HG03378 (cell line): Measurements from ENCODE around the gene KIF12.

Experiments
- ATAC-seq: cut with Tn5 transposase; IDR thresholded peaks from one replicate; pipeline ENCODE4 v1.9.1; 2021; ENCODE audit warnings: mild to moderate bottlenecking, moderate library complexity; ENCODE audit not compliant: unreplicated experiment

The KIF12 gene

GRCh38 chr9:114070188-114071103, 28.6 kb downstream of the KIF12 start:
- no peak for ATAC-seq

- ATAC-seq: no peak
Measured at GRCh38 chr9:114069476-114070187, 29.5 kb downstream of the KIF12 start.

DNA sequence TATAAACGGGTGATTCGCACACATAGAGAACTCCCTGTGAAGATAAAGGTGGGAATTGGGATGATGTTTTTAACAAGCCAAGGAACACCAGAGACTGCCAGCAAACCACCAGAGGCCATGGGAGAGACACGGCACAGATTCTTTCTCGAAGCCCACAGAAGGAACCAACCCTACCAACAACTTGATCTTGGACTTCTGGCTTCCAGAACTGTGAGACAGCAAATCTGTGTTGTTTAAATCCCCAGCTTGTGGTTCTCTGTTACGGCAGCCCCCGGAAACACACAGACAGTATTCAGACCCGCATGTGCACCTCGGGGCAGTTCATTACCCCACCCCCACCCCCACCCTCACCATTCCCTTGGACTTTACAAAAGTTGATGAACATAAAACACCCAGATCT, 33.8 kb downstream of the KIF12 start:
- no peak for ATAC-seq

GRCh38 chr9:114061830-114062474, 37.1 kb downstream of the KIF12 start:
- ATAC-seq: no peak

DNA sequence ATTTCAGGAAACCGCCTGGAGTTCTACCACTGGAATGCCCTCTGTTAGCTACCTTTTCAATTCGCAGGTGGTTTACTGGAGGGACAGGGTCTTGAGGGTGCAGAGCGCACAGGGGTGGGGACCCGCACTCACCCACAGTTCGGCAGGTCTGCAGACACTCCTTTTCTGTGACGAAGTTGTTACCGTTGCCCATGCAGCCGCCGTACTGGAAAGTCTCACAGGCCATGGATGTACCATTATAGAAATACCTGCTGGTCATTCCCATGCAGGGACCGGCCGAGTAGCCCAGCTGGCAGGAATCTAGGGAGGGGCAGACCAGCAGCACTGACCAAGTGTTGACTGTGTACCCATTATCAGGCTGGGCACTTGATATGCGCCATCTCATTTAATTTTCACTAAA, 37.8 kb downstream of the KIF12 start:
- ATAC-seq: no peak

DNA sequence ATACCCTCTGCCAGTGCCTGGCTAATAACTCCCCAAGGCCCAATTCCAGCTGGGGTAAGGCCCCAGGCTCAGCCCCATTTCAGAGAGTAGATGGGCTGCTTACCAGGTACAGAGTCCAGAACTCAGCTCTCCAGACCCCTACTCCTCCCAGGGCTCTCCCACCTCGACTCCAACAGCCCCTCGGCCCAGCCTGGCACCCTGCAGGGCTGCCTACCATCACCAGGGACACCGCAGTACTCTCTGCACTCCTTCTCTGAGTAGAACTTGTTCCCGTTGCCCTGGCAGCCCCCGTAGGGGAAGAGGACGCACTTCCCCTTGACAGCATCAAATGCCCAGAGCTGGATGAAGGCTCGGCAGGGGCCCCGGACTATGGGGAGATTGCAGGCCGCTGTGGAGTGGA, 38.4 kb downstream of the KIF12 start:
- ATAC-seq: no peak

- no peak for ATAC-seq
Measured at GRCh38 chr9:114060070-114060469, 39.0 kb downstream of the KIF12 start.

DNA sequence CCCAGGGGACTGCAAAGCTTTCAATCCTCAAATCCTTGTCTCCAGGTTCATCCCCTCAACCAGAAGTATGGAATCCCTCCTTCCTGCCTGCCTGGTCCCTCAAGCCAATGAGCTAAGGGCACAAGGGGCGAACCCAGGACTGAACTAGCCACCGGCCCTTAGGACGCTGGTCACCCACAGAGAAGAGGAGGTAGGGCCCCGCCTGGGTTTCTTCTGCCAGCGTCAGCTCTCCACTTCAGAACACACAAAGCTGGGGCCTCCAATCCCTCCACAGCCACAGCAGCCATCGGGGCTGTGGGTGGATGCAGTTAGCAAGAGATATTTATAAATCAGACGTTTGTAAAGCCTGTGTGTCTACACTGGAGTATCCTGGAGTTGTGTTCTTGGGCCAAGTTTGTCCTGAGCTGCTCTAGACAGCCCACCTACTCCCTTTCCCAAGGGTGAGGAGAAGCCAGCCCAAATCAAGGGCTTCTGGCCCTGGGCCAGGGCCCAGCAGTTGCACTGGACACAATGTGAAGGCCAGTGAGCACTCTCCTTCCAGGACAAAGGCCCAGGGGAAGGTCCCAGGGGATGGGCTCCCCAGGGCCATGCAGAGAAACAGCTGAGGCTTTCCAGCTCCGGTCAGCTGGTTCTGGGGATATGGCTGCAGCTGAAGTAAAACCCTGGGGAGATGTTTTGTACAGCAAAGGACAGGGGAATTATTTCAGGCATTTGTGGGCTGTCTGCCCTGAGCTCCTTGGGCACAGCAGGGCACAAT, 39.9 kb downstream of the KIF12 start:
- no peak for ATAC-seq

DNA sequence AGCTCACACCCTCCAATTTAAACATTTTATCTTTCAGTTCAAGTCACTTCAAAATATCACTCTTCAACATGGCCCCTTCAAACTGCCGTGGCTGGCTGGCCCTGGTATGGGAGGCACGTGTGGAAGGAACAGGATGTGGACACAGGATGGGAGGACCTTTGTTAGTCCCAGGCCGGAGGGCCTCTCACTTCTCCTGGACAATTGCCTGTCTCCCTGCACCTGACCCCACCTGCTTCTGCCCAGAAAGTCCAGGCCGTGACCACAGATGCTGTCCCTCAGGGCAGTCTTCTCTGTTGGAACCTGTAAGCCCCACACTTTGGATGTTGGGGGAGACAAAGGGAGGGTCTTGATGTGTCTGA, 40.4 kb downstream of the KIF12 start:
- no peak for ATAC-seq

DNA sequence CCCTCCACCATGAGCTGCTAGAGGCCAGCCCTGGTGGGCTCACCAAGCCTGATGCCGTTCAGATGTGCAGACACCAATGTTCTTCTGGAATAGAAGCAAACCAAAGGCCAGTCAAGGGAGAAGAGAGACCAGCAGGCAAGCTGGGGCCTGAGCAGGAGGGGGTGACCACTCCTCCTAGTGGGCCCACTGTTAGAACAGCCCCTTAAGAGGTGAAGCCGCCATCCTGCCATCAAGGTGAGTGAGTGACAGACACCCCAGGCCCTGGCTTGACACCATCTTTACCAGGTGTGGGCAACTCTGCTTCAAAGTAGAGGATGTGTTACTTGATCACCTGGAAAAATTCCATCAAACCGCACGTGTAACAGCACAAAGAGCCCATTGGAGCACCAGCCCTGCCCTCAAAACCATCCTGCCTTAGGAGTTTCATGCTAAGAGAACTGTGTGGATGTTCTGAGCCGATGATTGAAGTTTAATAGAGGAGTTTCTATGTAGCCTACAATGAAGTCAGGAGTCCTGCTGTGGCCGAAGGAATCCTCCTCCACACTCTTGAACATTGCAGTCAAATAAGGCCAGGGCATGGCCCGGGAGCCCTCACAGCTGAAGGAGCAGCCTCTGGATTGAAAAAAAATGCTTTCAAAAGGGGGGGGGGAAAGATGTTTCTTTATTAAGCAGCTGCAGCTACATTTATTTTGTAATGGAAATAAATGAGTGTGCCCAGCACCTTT, 41.8 kb downstream of the KIF12 start:
- no peak for ATAC-seq

DNA sequence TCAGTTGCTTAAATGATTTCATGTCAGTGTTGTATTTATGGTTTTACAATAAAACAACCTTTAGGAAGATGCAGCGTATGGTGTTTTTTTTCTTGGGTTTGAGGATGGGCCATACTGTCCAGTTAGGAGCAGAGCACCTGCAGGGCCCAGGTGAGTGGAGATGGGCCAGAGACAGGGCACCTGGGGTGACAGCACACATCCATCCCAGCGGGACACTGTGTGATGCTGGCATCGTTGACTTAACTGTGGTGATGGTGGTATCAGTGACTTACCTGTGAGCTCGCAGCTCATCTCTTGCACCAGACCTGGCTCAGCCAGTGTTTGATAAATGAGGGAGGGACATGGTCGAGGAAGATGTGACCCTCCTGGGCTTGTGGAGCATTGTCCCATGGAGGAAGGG, 42.6 kb downstream of the KIF12 start:
- ATAC-seq: no peak

DNA sequence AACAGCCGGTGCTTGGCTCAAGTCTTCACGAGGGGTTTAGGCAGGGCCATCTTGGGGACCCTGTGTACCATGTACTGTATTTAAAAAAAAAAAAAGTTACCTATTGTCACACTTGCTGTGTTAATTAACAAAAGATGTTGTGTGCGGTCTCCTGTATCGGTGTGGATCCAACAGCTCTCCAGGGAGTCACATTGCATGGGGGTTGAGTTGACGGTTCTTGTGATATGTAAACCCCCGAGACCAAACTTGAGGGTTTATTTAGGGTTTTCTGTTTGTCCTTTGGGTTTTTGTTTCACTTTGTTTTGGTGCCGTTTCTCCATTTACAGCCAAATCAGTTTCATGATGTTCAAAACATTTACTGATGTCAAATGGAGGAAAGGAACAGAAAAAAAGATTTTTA, 43.2 kb downstream of the KIF12 start:
- no peak for ATAC-seq

DNA sequence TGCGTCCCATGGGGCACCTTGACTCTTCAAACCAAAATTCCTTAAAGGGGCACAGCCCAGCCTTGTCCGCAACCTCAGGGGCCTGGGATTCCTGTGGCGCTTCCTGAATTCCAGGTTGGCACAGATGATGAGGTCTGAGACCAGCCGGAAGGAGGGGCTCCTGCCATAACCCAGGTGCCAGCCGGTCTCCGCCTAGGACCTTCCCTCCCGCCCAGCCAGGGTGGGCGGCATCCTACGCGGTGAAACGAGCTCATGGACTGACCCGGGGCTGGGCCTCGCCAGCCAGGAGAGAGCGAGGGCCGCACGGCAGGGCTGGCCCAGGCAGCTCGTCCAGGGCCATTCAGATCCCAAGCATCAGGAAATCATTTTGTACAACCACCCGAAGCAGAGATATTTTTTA, 44.0 kb downstream of the KIF12 start:
- ATAC-seq: no peak

GRCh38 chr9:114054191-114054690, 44.9 kb downstream of the KIF12 start:
- ATAC-seq: no peak

DNA sequence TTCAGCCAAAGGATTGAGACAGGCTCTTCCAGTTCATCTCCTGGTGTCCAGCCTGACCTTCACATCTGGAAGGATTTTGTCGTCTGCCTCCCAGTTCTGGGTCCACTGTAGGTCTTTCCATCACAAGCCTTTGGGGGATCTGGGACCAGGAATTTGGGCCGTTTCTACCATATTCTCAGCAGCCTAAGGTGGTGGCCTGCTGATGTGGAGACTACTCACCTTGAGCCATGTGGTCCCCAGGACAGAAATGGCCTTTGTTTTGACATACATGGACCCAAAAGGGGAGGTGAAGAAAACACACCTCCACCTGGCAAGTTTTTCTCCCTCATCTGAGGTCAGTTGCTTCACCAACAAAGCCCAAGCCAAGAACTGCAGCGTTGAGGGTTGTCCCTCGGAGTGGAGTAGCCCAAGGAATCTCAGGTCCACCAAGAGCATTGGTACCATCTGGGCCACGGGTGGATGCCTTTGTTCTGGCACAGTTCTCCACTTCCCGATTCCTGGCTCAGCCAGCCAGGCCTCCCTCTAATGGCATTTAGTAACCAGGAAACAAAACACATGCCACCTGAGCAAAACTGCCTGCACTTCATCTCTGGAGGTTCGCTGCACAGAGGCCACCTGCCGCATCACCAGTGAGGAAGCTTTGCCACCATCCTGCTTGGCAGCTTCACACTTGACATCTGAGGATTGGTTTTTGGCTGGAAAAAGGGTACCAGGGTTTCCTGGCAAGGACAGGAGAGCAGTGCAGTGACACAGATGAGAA, 45.7 kb downstream of the KIF12 start:
- ATAC-seq: no peak

- no peak for ATAC-seq
Measured at GRCh38 chr9:114051706-114052105, 47.4 kb downstream of the KIF12 start.

GRCh38 chr9:114051281-114051680, 47.8 kb downstream of the KIF12 start:
- no peak for ATAC-seq

- no peak for ATAC-seq
Measured at GRCh38 chr9:114050646-114051045, 48.4 kb downstream of the KIF12 start.

DNA sequence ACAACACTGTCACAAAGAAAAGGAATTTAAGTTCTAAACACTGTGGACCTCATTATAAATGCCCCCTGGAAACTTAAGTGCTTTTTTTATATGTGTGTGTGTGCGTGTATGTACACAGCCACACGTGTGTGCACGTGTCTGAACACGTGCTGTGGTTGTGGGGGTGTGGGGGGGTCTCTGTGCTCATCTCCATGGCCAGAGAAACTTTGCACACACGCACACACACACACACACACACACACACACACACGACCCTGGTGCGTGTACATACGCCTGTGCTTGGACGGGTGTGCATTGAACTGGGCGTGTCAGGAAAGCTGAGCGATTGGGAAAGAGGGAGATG, 48.9 kb downstream of the KIF12 start:
- no peak for ATAC-seq
